HepG2 (cell line): ENCODE results near the gene AASS. TPM values are rescaled to one million over a fixed set of nuclear protein-coding genes. Genes with fewer than 3 reads are reported as not detected.

Source experiments
- BHLHE40 ChIP-seq: IDR thresholded peaks from 2 replicates; pipeline ENCODE4 v1.6.1; 2011; ENCODE audit warnings: low read length, improper control_type of control experiment
- BRD4 ChIP-seq: sonication (generic); formaldehyde crosslinking; IDR thresholded peaks from 2 replicates; pipeline ENCODE4 v1.4.0; 2020; ENCODE audit warnings: missing genetic modification reagents
- HNF4A ChIP-seq: sonication (generic); formaldehyde crosslinking; IDR thresholded peaks from 2 replicates; pipeline ENCODE4 v1.4.0; 2020; ENCODE audit warnings: missing genetic modification reagents
- RAD51 ChIP-seq: fragments of 450-650 bp; IDR thresholded peaks from 2 replicates; pipeline ENCODE4 v1.6.1; 2016; ENCODE audit warnings: borderline replicate concordance
- REST ChIP-seq, 2 experiments: IDR thresholded peaks; 2 replicates each; pipeline ENCODE4 v1.6.1; 2011 to 2012; ENCODE audit warnings: low read length in 2 of 2, borderline replicate concordance in 1 of 2, low read depth in 1 of 2, mild to moderate bottlenecking in 1 of 2, moderate library complexity in 1 of 2
- TARDBP ChIP-seq: sonication (generic); formaldehyde crosslinking; IDR thresholded peaks from 2 replicates; pipeline ENCODE4 v1.8.0; 2022; ENCODE audit warnings: mild to moderate bottlenecking, missing genetic modification reagents
- ZMYM3 ChIP-seq: sonication (generic); formaldehyde crosslinking; IDR thresholded peaks from 2 replicates; pipeline ENCODE4 v1.5.1; 2020; ENCODE audit warnings: mild to moderate bottlenecking, missing genetic modification reagents
- ZNF460 ChIP-seq: sonication (generic); formaldehyde crosslinking; IDR thresholded peaks from 2 replicates; pipeline ENCODE4 v1.5.1; 2020; ENCODE audit warnings: missing genetic modification reagents, mild to moderate bottlenecking, borderline replicate concordance
- ZNF503 ChIP-seq: sonication (generic); formaldehyde crosslinking; IDR thresholded peaks from 2 replicates; pipeline ENCODE4 v1.4.0; 2020; ENCODE audit warnings: missing genetic modification reagents
- polyA plus RNA-seq, 8 experiments: library from polyadenylated mRNA; depleted of rRNA in 3 of 8; stranded (reverse) in 7 of 8; unstranded in 1 of 8; fragments of >200 nt; fragmentation: Illumina TruSeq in 4 of 8; extraction: Trizol in 4 of 8; gene quantifications; 2 replicates each; pipeline versions ENCODE4 v1.2.1 to v1.2.3, GENCODE V29; 2011 to 2016; ENCODE audit warnings: low read depth in 4 of 8, missing spikeins in 1 of 8, mixed read lengths in 1 of 8; ENCODE audit not compliant: insufficient read depth in 1 of 8
- total RNA-seq, 5 experiments: library from RNA; depleted of rRNA; stranded (reverse); fragments of >200 nt; fragmentation: Illumina TruSeq; extraction: Trizol; gene quantifications; 2 replicates each; pipeline ENCODE4 v1.2.3, GENCODE V29; 2016; ENCODE audit warnings: low read depth in 1 of 5

AASS gene
- total and polyA plus RNA-seq, 2 of the 13 experiments (the other 11 are each of a cell fraction or from before 2014, with no cell fraction given) = 11.6 to 43.9 TPM

DNA sequence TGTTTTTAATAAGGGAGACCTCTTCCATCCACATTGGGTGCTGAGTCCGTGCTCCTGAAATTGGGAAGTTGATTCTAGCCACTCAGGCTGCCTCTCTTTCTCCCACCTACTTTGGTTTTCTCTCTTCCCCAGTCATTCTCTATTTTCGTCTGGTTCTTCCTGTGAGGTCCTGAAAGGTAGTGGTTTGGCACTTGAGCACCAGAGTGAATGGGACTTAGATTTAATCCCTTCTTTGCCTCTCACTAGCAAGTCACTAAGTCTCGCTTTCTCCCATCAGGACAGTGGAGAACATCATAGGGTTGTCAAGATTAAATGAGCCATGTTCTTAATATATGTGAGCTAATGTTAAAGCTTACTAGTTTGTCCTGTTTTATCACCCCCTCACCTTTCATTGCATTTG, 4.0 kb upstream of the AASS start (continued):
- TF ChIP-seq REST (IDR thresholded peaks at IDR 0.05; ENCODE audit: borderline replicate concordance in 1 of 2, low read depth in 1 of 2, low read length in 2 of 2) (no peak), TARDBP (CRISPR knock-in tag) (no peak), ZNF503 (CRISPR knock-in tag) (no peak), ZNF460 (CRISPR knock-in tag) (no peak), ZMYM3 (CRISPR knock-in tag) (no peak), HNF4A (CRISPR knock-in tag) (no peak), BHLHE40 (no peak), RAD51 (no peak), BRD4 (no peak)
